HG02610 (cell line): ENCODE measurements around the gene PDE11A.

Experiments used
- ATAC-seq: cut with Tn5 transposase; IDR thresholded peaks from one replicate; pipeline ENCODE4 v1.9.1; 2021; ENCODE audit warnings: mild to moderate bottlenecking, moderate library complexity; ENCODE audit not compliant: unreplicated experiment

PDE11A gene

GRCh38 chr2:177705511-177706173 lies 366.9 kb downstream of the PDE11A start:
- no peak for ATAC-seq

- no peak for ATAC-seq
Measured at GRCh38 chr2:177703159-177703558, 369.4 kb downstream of the PDE11A start.

GRCh38 chr2:177698281-177698680 lies 374.3 kb downstream of the PDE11A start:
- ATAC-seq = no peak

- ATAC-seq = no peak
Measured at GRCh38 chr2:177694348-177694747, 378.2 kb downstream of the PDE11A start.

- no peak for ATAC-seq
Measured at GRCh38 chr2:177693658-177694339, 378.8 kb downstream of the PDE11A start.

- ATAC-seq = no peak
Measured at GRCh38 chr2:177692783-177693269, 379.8 kb downstream of the PDE11A start.

- no peak for ATAC-seq
Measured at GRCh38 chr2:177692042-177692782, 380.4 kb downstream of the PDE11A start.

- ATAC-seq = no peak
Measured at GRCh38 chr2:177691177-177691576, 381.4 kb downstream of the PDE11A start.

- no peak for ATAC-seq
Measured at GRCh38 chr2:177689623-177690022, 383.0 kb downstream of the PDE11A start.

- no peak for ATAC-seq
Measured at GRCh38 chr2:177688844-177689243, 383.7 kb downstream of the PDE11A start.

- ATAC-seq = no peak
Measured at GRCh38 chr2:177683661-177684069, 388.9 kb downstream of the PDE11A start.

GRCh38 chr2:177682836-177683660 lies 389.5 kb downstream of the PDE11A start:
- no peak for ATAC-seq

- no peak for ATAC-seq
Measured at GRCh38 chr2:177682006-177682405, 390.6 kb downstream of the PDE11A start.

- no peak for ATAC-seq
Measured at GRCh38 chr2:177680866-177681712, 391.5 kb downstream of the PDE11A start.

- no peak for ATAC-seq
Measured at GRCh38 chr2:177679611-177680605, 392.7 kb downstream of the PDE11A start.

GRCh38 chr2:177678939-177679338 lies 393.6 kb downstream of the PDE11A start:
- ATAC-seq = no peak

GRCh38 chr2:177676636-177677035 lies 395.9 kb downstream of the PDE11A start:
- ATAC-seq = no peak

- no peak for ATAC-seq
Measured at GRCh38 chr2:177675825-177676224, 396.8 kb downstream of the PDE11A start.

- ATAC-seq = no peak
Measured at GRCh38 chr2:177675350-177675821, 397.2 kb downstream of the PDE11A start.
